NCI-H774 (cell line): ENCODE measurements around the gene CARD8.

Experiments used
- DNase-seq: peaks from one replicate; lab custom pipeline; 2025; lab: John Stamatoyannopoulos, UW

Gene CARD8

GRCh38 chr19:48206397-48207093 is 49.2 kb downstream of the CARD8 start:
- no peak for DNase-seq

GRCh38 chr19:48203794-48204628 is 51.7 kb downstream of the CARD8 start:
- peak; percentile 98 for DNase-seq

GRCh38 chr19:48203222-48203793 is 52.4 kb downstream of the CARD8 start:
- DNase-seq, result peak; percentile 52

- no peak for DNase-seq
These were observed 58.6 kb downstream of the CARD8 start for GRCh38 chr19:48196933-48197665.

GRCh38 chr19:48196321-48196763 is 59.4 kb downstream of the CARD8 start:
- DNase-seq, result no peak

GRCh38 chr19:48194844-48195830 is 60.6 kb downstream of the CARD8 start:
- DNase-seq, result no peak

- no peak for DNase-seq
These were observed 61.5 kb downstream of the CARD8 start for GRCh38 chr19:48194041-48194843.

GRCh38 chr19:48192750-48193149 is 63.0 kb downstream of the CARD8 start:
- no peak for DNase-seq

GRCh38 chr19:48190885-48191284 is 64.8 kb downstream of the CARD8 start:
- DNase-seq, result no peak

GRCh38 chr19:48190288-48190884 is 65.3 kb downstream of the CARD8 start:
- no peak for DNase-seq

GRCh38 chr19:48186541-48186991 is 69.1 kb downstream of the CARD8 start:
- no peak for DNase-seq

GRCh38 chr19:48186015-48186414 is 69.7 kb downstream of the CARD8 start:
- no peak for DNase-seq

GRCh38 chr19:48183356-48183755 is 72.4 kb downstream of the CARD8 start:
- DNase-seq, result no peak

GRCh38 chr19:48182434-48182833 is 73.3 kb downstream of the CARD8 start:
- DNase-seq, result no peak

GRCh38 chr19:48181505-48181904 is 74.2 kb downstream of the CARD8 start:
- no peak for DNase-seq

- no peak for DNase-seq
These were observed 79.5 kb downstream of the CARD8 start for GRCh38 chr19:48176226-48176625.

- no peak for DNase-seq
These were observed 80.1 kb downstream of the CARD8 start for GRCh38 chr19:48175578-48175977.

GRCh38 chr19:48174445-48175030 is 81.2 kb downstream of the CARD8 start:
- DNase-seq, result no peak

- DNase-seq, result no peak
These were observed 84.0 kb downstream of the CARD8 start for GRCh38 chr19:48171710-48172109.
